Ishikawa (cell line): ENCODE data around the gene WDR46.

ENCODE experiments used
- EGR1 ChIP-seq: IDR thresholded peaks from 2 replicates; pipeline ENCODE4 v1.6.1; 2012
- EP300 ChIP-seq: IDR thresholded peaks from 2 replicates; pipeline ENCODE4 v1.6.1; 2012; ENCODE audit warnings: borderline replicate concordance
- TCF12 ChIP-seq: IDR thresholded peaks from 2 replicates; pipeline ENCODE4 v1.6.1; 2012; ENCODE audit warnings: low read depth
- TEAD4 ChIP-seq: IDR thresholded peaks from 2 replicates; pipeline ENCODE4 v1.6.1; 2012
- TF ChIP-seq, protein P1 (sequence below): IDR thresholded peaks from 2 replicates; pipeline ENCODE4 v1.6.1; 2012; ENCODE audit warnings: low read depth, mild to moderate bottlenecking

Gene WDR46

GRCh38 chr6:33235221-33235634 lies 53.8 kb downstream of the WDR46 start:
- TF ChIP-seq TEAD4 (no peak), EP300 (no peak), EGR1 (no peak), TCF12 (no peak)
- TF ChIP-seq, protein P1, sequence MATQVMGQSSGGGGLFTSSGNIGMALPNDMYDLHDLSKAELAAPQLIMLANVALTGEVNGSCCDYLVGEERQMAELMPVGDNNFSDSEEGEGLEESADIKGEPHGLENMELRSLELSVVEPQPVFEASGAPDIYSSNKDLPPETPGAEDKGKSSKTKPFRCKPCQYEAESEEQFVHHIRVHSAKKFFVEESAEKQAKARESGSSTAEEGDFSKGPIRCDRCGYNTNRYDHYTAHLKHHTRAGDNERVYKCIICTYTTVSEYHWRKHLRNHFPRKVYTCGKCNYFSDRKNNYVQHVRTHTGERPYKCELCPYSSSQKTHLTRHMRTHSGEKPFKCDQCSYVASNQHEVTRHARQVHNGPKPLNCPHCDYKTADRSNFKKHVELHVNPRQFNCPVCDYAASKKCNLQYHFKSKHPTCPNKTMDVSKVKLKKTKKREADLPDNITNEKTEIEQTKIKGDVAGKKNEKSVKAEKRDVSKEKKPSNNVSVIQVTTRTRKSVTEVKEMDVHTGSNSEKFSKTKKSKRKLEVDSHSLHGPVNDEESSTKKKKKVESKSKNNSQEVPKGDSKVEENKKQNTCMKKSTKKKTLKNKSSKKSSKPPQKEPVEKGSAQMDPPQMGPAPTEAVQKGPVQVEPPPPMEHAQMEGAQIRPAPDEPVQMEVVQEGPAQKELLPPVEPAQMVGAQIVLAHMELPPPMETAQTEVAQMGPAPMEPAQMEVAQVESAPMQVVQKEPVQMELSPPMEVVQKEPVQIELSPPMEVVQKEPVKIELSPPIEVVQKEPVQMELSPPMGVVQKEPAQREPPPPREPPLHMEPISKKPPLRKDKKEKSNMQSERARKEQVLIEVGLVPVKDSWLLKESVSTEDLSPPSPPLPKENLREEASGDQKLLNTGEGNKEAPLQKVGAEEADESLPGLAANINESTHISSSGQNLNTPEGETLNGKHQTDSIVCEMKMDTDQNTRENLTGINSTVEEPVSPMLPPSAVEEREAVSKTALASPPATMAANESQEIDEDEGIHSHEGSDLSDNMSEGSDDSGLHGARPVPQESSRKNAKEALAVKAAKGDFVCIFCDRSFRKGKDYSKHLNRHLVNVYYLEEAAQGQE, result no peak
